Measurements from ENCODE around the gene CTSE. TPM values are rescaled to one million over a fixed set of nuclear protein-coding genes. Genes with fewer than 3 reads are reported as not detected.

CTSE gene
- total RNA-seq, 2 donors from 2014 or later, result 0.15 to 0.42 TPM

GRCh38 chr1:205963352-205964155 lies 60.1 kb downstream of the CTSE start:
- H3K4me3 ChIP-seq (ENCODE audit: low read length), result no peak overlapping the region
- Mint-ChIP-seq H3K4me3 (no peak overlapping the region), H3K27me3 (ENCODE audit: insufficient read depth) (peaks cover 2% of the 10 kb centered on the region), H3K4me1 (peaks cover 15% of the 10 kb centered on the region), H3K27ac (no peak overlapping the region), H3K9me3 (no peaks in the 10 kb centered on the region), H3K36me3 (ENCODE audit: low read depth) (no peaks in the 10 kb centered on the region)
- H3K4me1 ChIP-seq (ENCODE audit: control insufficient read depth, insufficient read depth, low read length), result no peaks in the 10 kb centered on the region
- no peaks in the 10 kb centered on the region for H3K27me3 ChIP-seq (ENCODE audit: control insufficient read depth, insufficient read depth, low read length, poor library complexity, severe bottlenecking)
- TF ChIP-seq CTCF (conservative IDR thresholded peaks at IDR 0.05), result no peak
- H3K36me3 ChIP-seq (ENCODE audit: control insufficient read depth, insufficient read depth, low read length), result no peaks in the 10 kb centered on the region
- no peak overlapping the region for H3K27ac ChIP-seq (ENCODE audit: low read depth, low read length)
- DNase-seq, result no peak
- no peaks in the 10 kb centered on the region for H3K9me3 ChIP-seq (ENCODE audit: control insufficient read depth, low read length)
- no peak overlapping the region for H3K9ac ChIP-seq (ENCODE audit: extremely low read depth, low read length, poor library complexity, severe bottlenecking)
- WGBS, 2 experiments (ENCODE audit: insufficient coverage in 1 of 2, insufficient read length in 1 of 2), result 84 to 93% methylated on average over 8 to 16 of the region's 16 CpGs

GRCh38 chr1:205962821-205963221 lies 60.9 kb downstream of the CTSE start:
- Histone ChIP-seq H3K27ac (ENCODE audit: low read depth, low read length) (no peak overlapping the region), H3K9ac (ENCODE audit: extremely low read depth, low read length, poor library complexity, severe bottlenecking) (no peak overlapping the region), H3K4me1 (ENCODE audit: control insufficient read depth, insufficient read depth, low read length) (no peaks in the 10 kb centered on the region), H3K4me3 (ENCODE audit: low read length) (no peak overlapping the region), H3K36me3 (ENCODE audit: control insufficient read depth, insufficient read depth, low read length) (no peaks in the 10 kb centered on the region), H3K9me3 (ENCODE audit: control insufficient read depth, low read length) (no peaks in the 10 kb centered on the region), H3K27me3 (ENCODE audit: control insufficient read depth, insufficient read depth, low read length, poor library complexity, severe bottlenecking) (no peaks in the 10 kb centered on the region)
- Mint-ChIP-seq H3K9me3 (no peaks in the 10 kb centered on the region), H3K27ac (no peak overlapping the region), H3K4me3 (no peak overlapping the region), H3K4me1 (peaks cover 15% of the 10 kb centered on the region), H3K27me3 (ENCODE audit: insufficient read depth) (peaks cover 2% of the 10 kb centered on the region), H3K36me3 (ENCODE audit: low read depth) (no peaks in the 10 kb centered on the region)
- TF ChIP-seq CTCF (conservative IDR thresholded peaks at IDR 0.05), result no peak
- no peak for DNase-seq
- 40 to 85% methylated on average over 1 to 6 of the region's 6 CpGs for WGBS, 2 experiments (ENCODE audit: insufficient coverage in 1 of 2, insufficient read length in 1 of 2)

GRCh38 chr1:205961991-205962820 lies 61.5 kb downstream of the CTSE start:
- Histone ChIP-seq H3K36me3 (ENCODE audit: control insufficient read depth, insufficient read depth, low read length) (no peaks in the 10 kb centered on the region), H3K27me3 (ENCODE audit: control insufficient read depth, insufficient read depth, low read length, poor library complexity, severe bottlenecking) (no peaks in the 10 kb centered on the region), H3K4me1 (ENCODE audit: control insufficient read depth, insufficient read depth, low read length) (no peaks in the 10 kb centered on the region), H3K9ac (ENCODE audit: extremely low read depth, low read length, poor library complexity, severe bottlenecking) (no peak overlapping the region), H3K9me3 (ENCODE audit: control insufficient read depth, low read length) (no peaks in the 10 kb centered on the region), H3K4me3 (ENCODE audit: low read length) (no peak overlapping the region), H3K27ac (ENCODE audit: low read depth, low read length) (no peak overlapping the region)
- DNase-seq, result no peak
- no peaks in the 10 kb centered on the region for H3K9me3 Mint-ChIP-seq
- no peak overlapping the region for H3K4me3 Mint-ChIP-seq
- H3K27ac Mint-ChIP-seq, result no peak overlapping the region
- H3K36me3 Mint-ChIP-seq (ENCODE audit: low read depth), result no peaks in the 10 kb centered on the region
- H3K27me3 Mint-ChIP-seq (ENCODE audit: insufficient read depth), result peaks cover 2% of the 10 kb centered on the region
- TF ChIP-seq CTCF (conservative IDR thresholded peaks at IDR 0.05), result no peak
- peaks cover 15% of the 10 kb centered on the region for H3K4me1 Mint-ChIP-seq
- WGBS, 2 experiments (ENCODE audit: insufficient coverage in 1 of 2, insufficient read length in 1 of 2), result 92 to 97% methylated on average over 4 to 9 of the region's 9 CpGs
